A673 (cell line): ENCODE results near the gene PLEKHG3. TPM values are rescaled to one million over a fixed set of nuclear protein-coding genes. Genes with fewer than 3 reads are reported as not detected.

ENCODE experiments used
- BruUV-seq: library from RNA; stranded (reverse); fragments of 400-500 nt; replicated peaks from 2 replicates; lab custom pipeline; 2021; lab: Mats Ljungman, UMichigan
- CTCF ChIA-PET: fragments of 300-600 bp; sonication (Branson Sonifier 250); formaldehyde crosslinking; loops from one replicate; lab custom pipeline; 2022; ENCODE audit warnings: antibody characterized with exemption; lab: Charles Lee
- POLR2A ChIA-PET: fragments of 300-600 bp; sonication (Branson Sonifier 250); formaldehyde crosslinking; loops from one replicate; lab custom pipeline; 2022; ENCODE audit warnings: antibody characterized with exemption; ENCODE audit not compliant: low non-redundant PET; lab: Charles Lee
- DNase-seq: peaks from one replicate; pipeline ENCODE4 v3.0.0-alpha.2; 2015; ENCODE audit warnings: low spot score
- H3K27ac ChIP-seq: fragments of 200-600 bp; sonication (generic); 2 replicates; pipeline ENCODE4 v1.5.1; 2016; ENCODE audit warnings: mixed run types, low read depth, mild to moderate bottlenecking, mixed read lengths, antibody characterized with exemption, low read length; ENCODE audit not compliant: poor library complexity, severe bottlenecking
- H3K27me3 ChIP-seq: fragments of 200-600 bp; sonication (generic); replicated peaks from 2 replicates; pipeline ENCODE4 v1.6.1; 2017; ENCODE audit warnings: mixed run types, low read depth, mild to moderate bottlenecking, mixed read lengths, antibody characterized with exemption, low read length; ENCODE audit not compliant: insufficient read depth, poor library complexity
- H3K36me3 ChIP-seq: fragments of 200-600 bp; sonication (generic); 2 replicates; pipeline ENCODE4 v1.6.1; 2016; ENCODE audit warnings: mixed run types, mild to moderate bottlenecking, mixed read lengths, antibody characterized with exemption, low read length; ENCODE audit not compliant: insufficient read depth, poor library complexity, severe bottlenecking
- H3K4me1 ChIP-seq: fragments of 200-600 bp; sonication (generic); 2 replicates; pipeline ENCODE4 v1.6.1; 2017; ENCODE audit warnings: mixed run types, mild to moderate bottlenecking, mixed read lengths, antibody characterized with exemption, low read length; ENCODE audit not compliant: insufficient read depth, poor library complexity, severe bottlenecking
- H3K4me3 ChIP-seq: fragments of 200-600 bp; sonication (generic); 2 replicates; pipeline ENCODE4 v1.5.1; 2016; ENCODE audit warnings: low read depth, mixed run types, mild to moderate bottlenecking, mixed read lengths, low read length; ENCODE audit not compliant: poor library complexity, severe bottlenecking
- H3K9me3 ChIP-seq: fragments of 200-600 bp; sonication (generic); 2 replicates; pipeline ENCODE4 v1.6.1; 2016; ENCODE audit warnings: mixed run types, low read depth, mild to moderate bottlenecking, mixed read lengths, antibody characterized with exemption, low read length; ENCODE audit not compliant: poor library complexity, severe bottlenecking
- EZH2 ChIP-seq: fragments of 200-600 bp; sonication (generic); IDR thresholded peaks from 2 replicates; pipeline ENCODE4 v1.6.1; 2017; ENCODE audit warnings: borderline replicate concordance, low read depth, mild to moderate bottlenecking, mixed read lengths, antibody characterized with exemption, low read length; ENCODE audit not compliant: poor library complexity, severe bottlenecking
- intact Hi-C: fragments of 100-400 bp; cut with micrococcal nuclease; formaldehyde crosslinking; loops from one replicate; pipeline ENCODE4 v1.10.0; 2022; ENCODE audit not compliant: unreplicated experiment
- total RNA-seq: library from RNA; stranded (reverse); gene quantifications from 2 replicates; pipeline ENCODE4 v1.2.3, GENCODE V29; 2021
- TF ChIP-seq, protein P1 (sequence below): fragments of 300-800, 200-600 bp; sonication (generic); conservative IDR thresholded peaks from 2 replicates; pipeline ENCODE4 v1.5.1; 2017; ENCODE audit warnings: low read depth, mild to moderate bottlenecking, antibody characterized with exemption, low read length, moderate library complexity, mixed read lengths

The PLEKHG3 gene
- total RNA-seq, 1 experiment from 2014 or later, result 29.6 TPM

DNA sequence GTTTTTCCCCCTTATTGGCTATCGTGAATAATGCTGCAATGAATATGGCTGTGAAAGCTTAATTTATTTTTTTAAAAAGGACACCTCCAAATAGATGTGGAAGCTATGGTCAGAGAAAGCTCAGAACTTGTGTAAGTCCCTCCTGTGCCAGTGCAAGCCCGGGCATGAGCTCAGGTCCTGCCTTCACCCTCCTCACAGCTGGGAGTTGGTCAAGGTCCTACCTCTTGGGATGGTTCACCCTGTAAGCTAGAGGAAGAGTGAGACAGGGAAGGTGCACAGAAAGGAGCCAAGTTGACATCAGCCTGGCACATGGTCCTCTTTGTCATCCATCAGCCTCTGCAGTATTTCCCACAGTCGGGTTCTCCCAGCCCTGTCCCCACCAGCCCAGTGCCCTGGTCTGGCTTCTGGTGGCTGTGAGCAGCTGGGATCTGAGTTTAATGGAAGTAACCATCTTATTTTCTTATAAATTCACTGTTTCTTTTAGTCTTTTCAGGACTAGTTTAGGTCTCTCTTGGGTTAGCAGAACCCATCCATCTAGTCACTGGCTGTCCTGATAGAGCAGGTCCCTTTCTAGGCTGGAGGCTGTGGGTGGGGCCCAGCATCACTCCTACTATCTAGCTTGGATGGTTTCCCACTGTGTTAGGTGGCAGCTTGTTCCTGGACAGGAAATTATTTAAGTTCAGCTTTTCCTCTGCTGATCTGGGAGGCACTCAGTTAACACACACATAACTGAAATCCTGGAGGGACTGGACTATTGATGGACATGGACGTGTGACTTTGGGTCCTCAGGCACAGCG, 11.8 kb upstream of the PLEKHG3 start:
- POLR2A ChIA-PET, result no interaction called here
- DNase-seq, result no peak
- no TSS peak for BruUV-seq
- Histone ChIP-seq H3K27ac (no peak overlapping the region), H3K27me3 (no peaks in the 10 kb centered on the region), H3K4me3 (no peak overlapping the region), H3K9me3 (no peaks in the 10 kb centered on the region), H3K4me1 (no peaks in the 10 kb centered on the region), H3K36me3 (no peaks in the 10 kb centered on the region)
- CTCF ChIA-PET, result no interaction called here
- intact Hi-C loops, result no loop called here
- TF ChIP-seq EZH2, result no peak
- TF ChIP-seq, protein P1, sequence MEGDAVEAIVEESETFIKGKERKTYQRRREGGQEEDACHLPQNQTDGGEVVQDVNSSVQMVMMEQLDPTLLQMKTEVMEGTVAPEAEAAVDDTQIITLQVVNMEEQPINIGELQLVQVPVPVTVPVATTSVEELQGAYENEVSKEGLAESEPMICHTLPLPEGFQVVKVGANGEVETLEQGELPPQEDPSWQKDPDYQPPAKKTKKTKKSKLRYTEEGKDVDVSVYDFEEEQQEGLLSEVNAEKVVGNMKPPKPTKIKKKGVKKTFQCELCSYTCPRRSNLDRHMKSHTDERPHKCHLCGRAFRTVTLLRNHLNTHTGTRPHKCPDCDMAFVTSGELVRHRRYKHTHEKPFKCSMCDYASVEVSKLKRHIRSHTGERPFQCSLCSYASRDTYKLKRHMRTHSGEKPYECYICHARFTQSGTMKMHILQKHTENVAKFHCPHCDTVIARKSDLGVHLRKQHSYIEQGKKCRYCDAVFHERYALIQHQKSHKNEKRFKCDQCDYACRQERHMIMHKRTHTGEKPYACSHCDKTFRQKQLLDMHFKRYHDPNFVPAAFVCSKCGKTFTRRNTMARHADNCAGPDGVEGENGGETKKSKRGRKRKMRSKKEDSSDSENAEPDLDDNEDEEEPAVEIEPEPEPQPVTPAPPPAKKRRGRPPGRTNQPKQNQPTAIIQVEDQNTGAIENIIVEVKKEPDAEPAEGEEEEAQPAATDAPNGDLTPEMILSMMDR, result no peak

DNA sequence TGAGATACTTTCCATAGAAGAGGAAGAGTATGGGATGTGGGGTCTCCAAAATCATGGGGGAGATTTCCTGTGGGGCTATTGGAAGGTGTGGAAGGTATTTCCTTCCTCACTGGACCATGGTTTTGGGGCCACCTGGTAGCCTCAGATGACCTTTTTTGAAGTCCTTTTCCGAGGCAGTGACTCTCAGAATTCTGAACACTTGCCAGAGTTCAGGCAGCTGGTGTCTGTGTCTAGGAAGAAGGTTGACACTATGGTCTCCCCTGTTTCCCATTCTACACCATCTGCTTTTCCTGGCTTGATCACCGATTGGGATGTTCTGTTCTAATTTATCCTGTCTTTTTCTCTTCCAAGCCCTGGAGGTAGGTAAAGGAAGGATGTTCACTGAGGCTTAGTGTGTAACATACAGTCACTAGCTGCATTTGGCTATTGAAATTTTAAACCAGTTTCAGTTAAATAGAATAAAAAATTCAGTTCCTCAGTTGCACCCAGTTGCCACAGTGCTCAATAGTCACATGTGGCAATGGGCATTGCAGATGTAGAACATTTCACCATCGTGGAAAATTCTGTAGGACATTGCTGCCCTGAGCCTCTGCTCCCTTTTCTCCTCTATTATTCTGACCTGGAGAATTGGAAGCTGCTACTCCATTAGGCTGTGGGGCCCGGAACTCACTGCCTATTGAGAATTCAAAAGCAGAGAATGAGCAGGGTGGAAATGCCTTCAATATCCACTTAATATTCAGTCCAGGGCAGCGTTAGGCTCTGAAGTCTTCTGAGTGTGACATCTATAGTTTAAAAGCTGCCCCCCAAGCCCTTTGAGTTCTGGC, 11.0 kb upstream of the PLEKHG3 start:
- no peaks in the 10 kb centered on the region for H3K9me3 ChIP-seq
- H3K27ac ChIP-seq, result no peak overlapping the region
- CTCF ChIA-PET, result no interaction called here
- BruUV-seq, result no TSS peak
- DNase-seq, result no peak
- H3K27me3 ChIP-seq, result no peaks in the 10 kb centered on the region
- POLR2A ChIA-PET, result no interaction called here
- no peaks in the 10 kb centered on the region for H3K4me1 ChIP-seq
- no peaks in the 10 kb centered on the region for H3K36me3 ChIP-seq
- no peak overlapping the region for H3K4me3 ChIP-seq
- intact Hi-C loops, result no loop called here
- TF ChIP-seq, protein P1, result no peak
- TF ChIP-seq EZH2, result no peak

DNA sequence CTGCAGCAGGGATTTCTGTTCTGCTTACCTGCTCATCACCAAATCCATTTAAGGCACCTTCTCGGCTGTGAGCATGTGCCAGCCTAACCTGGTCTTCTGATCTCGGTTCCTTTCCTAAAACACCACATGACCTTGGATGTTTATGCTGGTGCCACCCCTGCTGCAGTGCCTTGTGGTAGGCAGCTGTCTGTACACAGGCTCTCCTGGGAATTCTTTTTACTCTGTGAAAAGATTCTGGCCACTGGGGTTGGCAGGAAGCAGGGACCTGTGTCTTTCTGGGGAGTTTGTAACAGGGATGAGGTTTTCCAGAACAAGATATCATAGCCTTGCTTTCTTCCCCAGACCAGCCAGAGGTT, 10.4 kb upstream of the PLEKHG3 start:
- no peaks in the 10 kb centered on the region for H3K9me3 ChIP-seq
- no peak overlapping the region for H3K27ac ChIP-seq
- H3K4me3 ChIP-seq, result no peak overlapping the region
- intact Hi-C loops, result no loop called here
- no peak for DNase-seq
- TF ChIP-seq EZH2, result no peak
- TF ChIP-seq, protein P1, result no peak
- ChIA-PET CTCF (no interaction called here), POLR2A (no interaction called here)
- BruUV-seq, result no TSS peak
- no peaks in the 10 kb centered on the region for H3K36me3 ChIP-seq
- H3K4me1 ChIP-seq, result no peaks in the 10 kb centered on the region
- no peaks in the 10 kb centered on the region for H3K27me3 ChIP-seq
